LNCaP clone FGC (cell line): ENCODE measurements around the gene LSP1.

Experiments used
- DNase-seq: peaks from one replicate; pipeline ENCODE4 v3.0.0-alpha.2; 2011; ENCODE audit warnings: low read depth
- H3K4me3 ChIP-seq: 2 replicates; pipeline ENCODE4 v1.5.1; 2011; ENCODE audit warnings: mild to moderate bottlenecking, low read depth, low read length, control low read depth
- CTCF ChIP-seq: IDR thresholded peaks from 2 replicates; pipeline ENCODE4 v1.5.1; 2012; ENCODE audit warnings: mild to moderate bottlenecking; ENCODE audit not compliant: control insufficient read depth, insufficient read depth; ENCODE audit errors: extremely low read depth

The LSP1 gene

GRCh38 chr11:1863352-1864216, 10.7 kb downstream of the LSP1 start:
- DNase-seq: peak; percentile 6
- no peak for TF ChIP-seq CTCF

GRCh38 chr11:1864231-1864630, 11.3 kb downstream of the LSP1 start:
- TF ChIP-seq CTCF: no peak
- no peak for DNase-seq
- no peak overlapping the region for H3K4me3 ChIP-seq

More at GRCh38 chr11:1863352-1864216, 10.7 kb downstream of the LSP1 start:
- H3K4me3 ChIP-seq: no peak overlapping the region

GRCh38 chr11:1864831-1865665, 12.2 kb downstream of the LSP1 start:
- no peak for TF ChIP-seq CTCF
- no peak overlapping the region for H3K4me3 ChIP-seq
- DNase-seq: no peak

GRCh38 chr11:1866226-1866625, 13.3 kb downstream of the LSP1 start:
- no peak for DNase-seq
- TF ChIP-seq CTCF: no peak

GRCh38 chr11:1866776-1867175, 13.9 kb downstream of the LSP1 start:
- H3K4me3 ChIP-seq: no peak overlapping the region
- DNase-seq: no peak
- no peak for TF ChIP-seq CTCF

More at GRCh38 chr11:1866226-1866625, 13.3 kb downstream of the LSP1 start:
- no peak overlapping the region for H3K4me3 ChIP-seq

- no peak for TF ChIP-seq CTCF
- no peak for DNase-seq
- H3K4me3 ChIP-seq: no peak overlapping the region
Observed at GRCh38 chr11:1867381-1867780, 14.5 kb downstream of the LSP1 start.
